ENCODE measurements around the gene WNT6.

Gene WNT6

DNA sequence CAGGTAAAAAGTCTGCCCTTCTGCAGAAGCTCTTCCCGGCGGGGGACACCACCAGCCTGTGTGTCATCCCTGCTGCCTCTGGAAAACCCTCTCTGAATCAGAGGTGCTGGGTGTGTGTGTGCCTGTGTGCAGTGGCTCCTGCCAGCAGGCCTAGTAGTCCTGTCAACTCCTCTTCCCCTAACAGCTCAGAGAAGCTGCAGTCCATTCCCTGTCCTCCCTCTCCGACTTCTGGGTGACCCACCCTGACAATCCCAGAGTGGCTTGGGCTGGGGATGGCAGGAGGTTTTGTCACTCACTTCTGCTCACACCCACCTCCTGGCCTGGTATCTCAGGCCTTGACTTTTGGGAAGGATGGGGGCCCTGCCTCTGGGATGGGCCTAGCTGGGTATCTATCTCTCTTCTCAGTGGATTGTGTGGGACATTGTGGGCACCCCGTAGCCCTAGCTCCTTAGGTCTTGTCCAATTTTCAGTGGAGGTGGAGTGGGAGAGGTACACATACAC lies 23.3 kb downstream of the WNT6 start:
- peaks cover 17% of the 10 kb centered on the region for H3K4me1 ChIP-seq (ENCODE audit: insufficient read depth, low read length)
- H3K9ac ChIP-seq (ENCODE audit: low read depth, low read length): no peak overlapping the region
- no peaks in the 10 kb centered on the region for H3K36me3 ChIP-seq (ENCODE audit: insufficient read depth, low read length)
- H3K9me3 ChIP-seq (ENCODE audit: control insufficient read depth, insufficient read depth, low read length): no peaks in the 10 kb centered on the region

GRCh38 chr2:218883491-218884490 lies 24.2 kb downstream of the WNT6 start:
- Histone ChIP-seq H3K9ac (ENCODE audit: low read depth, low read length) (peak overlapping the region; percentile 39; the same call in 1 of the 2 replicates), H3K4me1 (ENCODE audit: insufficient read depth, low read length) (peaks cover 9% of the 10 kb centered on the region; the same call in 1 of the 2 replicates), H3K36me3 (ENCODE audit: insufficient read depth, low read length) (no peaks in the 10 kb centered on the region), H3K9me3 (ENCODE audit: control insufficient read depth, insufficient read depth, low read length) (no peaks in the 10 kb centered on the region)

DNA sequence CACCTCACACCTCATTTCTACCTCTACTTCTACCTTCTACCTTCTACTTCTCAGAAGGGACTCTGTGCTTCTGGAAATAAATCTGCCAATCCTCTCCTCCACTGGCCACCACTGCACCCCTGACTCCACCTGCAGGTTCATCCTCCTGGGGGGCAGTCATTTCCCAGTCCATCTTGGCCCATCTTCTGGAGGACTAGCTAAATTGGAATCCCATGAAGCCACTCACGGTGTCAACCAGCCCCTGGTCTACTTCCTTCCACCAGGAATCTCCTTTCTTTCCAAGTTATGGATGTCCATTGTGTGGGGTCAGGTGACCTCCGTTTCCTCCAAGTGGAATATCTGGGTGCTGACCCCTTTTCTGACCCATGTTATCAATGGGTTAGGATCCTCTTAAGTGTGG lies 24.9 kb downstream of the WNT6 start:
- Histone ChIP-seq H3K4me1 (ENCODE audit: insufficient read depth, low read length) (peaks cover 4% of the 10 kb centered on the region; the same call in 1 of the 2 replicates), H3K9ac (ENCODE audit: low read depth, low read length) (no peak overlapping the region), H3K36me3 (ENCODE audit: insufficient read depth, low read length) (no peaks in the 10 kb centered on the region), H3K9me3 (ENCODE audit: control insufficient read depth, insufficient read depth, low read length) (no peaks in the 10 kb centered on the region)

DNA sequence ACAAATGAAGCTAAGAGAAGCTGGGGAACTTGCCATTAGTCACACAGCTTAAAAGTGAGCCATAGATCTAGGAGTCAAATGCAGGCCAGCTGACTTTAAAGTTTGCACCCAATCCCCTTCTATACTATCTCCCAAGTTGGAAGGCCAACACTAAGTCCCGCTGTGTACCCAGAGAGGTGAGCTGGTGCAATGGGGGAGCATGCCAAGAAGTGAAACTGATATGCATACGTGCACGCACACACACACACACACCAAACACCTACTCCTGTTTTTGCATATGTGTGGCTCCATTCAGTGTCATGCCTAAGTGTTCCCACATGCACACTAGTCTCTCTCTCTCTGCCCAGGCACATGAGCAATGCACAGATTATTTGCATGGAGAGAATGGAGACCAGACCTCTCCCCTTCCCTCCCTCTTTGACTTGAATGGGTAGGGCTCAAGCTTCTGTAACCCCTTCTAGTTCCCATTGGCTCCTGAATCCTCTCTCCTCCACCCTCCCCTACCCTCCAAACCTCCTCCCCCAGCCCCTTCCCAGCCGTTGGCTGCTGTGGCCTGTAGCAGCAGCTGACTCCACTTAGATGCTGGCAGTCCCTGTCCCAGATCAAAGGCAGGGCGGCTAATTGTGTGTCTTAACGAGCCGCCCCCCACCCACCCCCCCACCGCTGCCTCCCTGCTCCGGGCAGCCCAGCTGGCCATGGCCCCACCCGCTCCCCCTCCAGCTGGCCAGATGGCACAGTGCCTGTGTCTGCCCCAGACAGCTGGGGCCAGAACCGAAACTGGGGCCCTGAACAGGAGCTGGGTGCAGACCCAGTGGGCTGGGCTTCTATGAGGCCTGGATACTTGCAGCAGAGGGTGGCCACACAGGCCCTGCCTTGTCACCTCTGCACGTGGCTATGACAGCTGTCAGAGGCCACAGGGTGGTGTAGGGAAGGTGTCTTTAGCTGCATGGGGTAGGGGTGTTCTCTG lies 26.7 kb downstream of the WNT6 start:
- no peaks in the 10 kb centered on the region for H3K9me3 ChIP-seq (ENCODE audit: control insufficient read depth, insufficient read depth, low read length)
- no peaks in the 10 kb centered on the region for H3K4me1 ChIP-seq (ENCODE audit: insufficient read depth, low read length)
- H3K36me3 ChIP-seq (ENCODE audit: insufficient read depth, low read length): no peaks in the 10 kb centered on the region
- no peak overlapping the region for H3K9ac ChIP-seq (ENCODE audit: low read depth, low read length)

DNA sequence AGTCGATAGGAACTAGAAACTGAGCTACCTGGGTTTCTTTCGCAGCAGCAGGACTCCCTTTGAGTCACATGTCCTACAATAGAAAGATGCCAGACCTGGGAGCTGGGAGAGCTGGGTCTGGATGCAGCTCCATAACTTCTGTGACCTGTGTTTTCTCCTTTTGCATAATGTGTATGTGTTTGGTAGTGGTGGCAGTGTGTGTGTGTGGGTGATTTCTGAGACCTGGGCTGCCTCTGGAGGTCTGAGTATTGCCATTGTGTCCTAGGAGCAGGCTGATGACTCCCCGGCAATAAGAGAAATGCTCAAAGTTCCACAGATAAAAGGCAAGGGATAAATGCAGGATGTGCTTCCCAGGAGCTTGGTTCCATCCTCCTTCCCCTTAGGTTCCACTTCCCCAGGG lies 27.5 kb downstream of the WNT6 start:
- Histone ChIP-seq H3K4me1 (ENCODE audit: insufficient read depth, low read length) (no peaks in the 10 kb centered on the region), H3K9ac (ENCODE audit: low read depth, low read length) (no peak overlapping the region), H3K36me3 (ENCODE audit: insufficient read depth, low read length) (no peaks in the 10 kb centered on the region), H3K9me3 (ENCODE audit: control insufficient read depth, insufficient read depth, low read length) (no peaks in the 10 kb centered on the region)

DNA sequence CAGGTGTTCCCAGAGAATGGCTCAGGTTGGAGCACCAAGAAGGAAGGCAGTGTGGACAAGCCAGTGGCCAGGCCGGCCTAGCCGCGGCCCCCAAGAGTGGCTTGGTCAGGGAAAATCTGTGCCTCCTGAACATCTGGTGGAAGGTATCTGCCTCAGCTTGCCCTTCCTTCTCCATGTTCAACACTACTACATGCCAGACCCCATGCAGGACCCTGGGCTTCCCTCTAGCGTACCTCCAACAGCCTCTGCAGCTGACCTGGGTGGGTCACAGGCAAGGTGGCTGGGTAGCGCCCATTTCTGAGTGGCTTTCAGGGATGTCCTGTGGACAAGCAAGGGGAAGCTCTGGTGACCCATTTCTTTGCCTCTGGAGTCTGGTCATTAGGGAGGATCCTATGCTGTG lies 28.7 kb downstream of the WNT6 start:
- H3K36me3 ChIP-seq (ENCODE audit: insufficient read depth, low read length): no peaks in the 10 kb centered on the region
- H3K9me3 ChIP-seq (ENCODE audit: control insufficient read depth, insufficient read depth, low read length): no peaks in the 10 kb centered on the region
- H3K4me1 ChIP-seq (ENCODE audit: insufficient read depth, low read length): no peaks in the 10 kb centered on the region
- H3K9ac ChIP-seq (ENCODE audit: low read depth, low read length): no peak overlapping the region

- peaks cover 14% of the 10 kb centered on the region for H3K4me1 ChIP-seq (ENCODE audit: insufficient read depth, low read length)
- no peaks in the 10 kb centered on the region for H3K9me3 ChIP-seq (ENCODE audit: control insufficient read depth, insufficient read depth, low read length)
- no peak overlapping the region for H3K9ac ChIP-seq (ENCODE audit: low read depth, low read length)
- H3K36me3 ChIP-seq (ENCODE audit: insufficient read depth, low read length): no peaks in the 10 kb centered on the region
These were observed 30.3 kb downstream of the WNT6 start for GRCh38 chr2:218889937-218890336.

DNA sequence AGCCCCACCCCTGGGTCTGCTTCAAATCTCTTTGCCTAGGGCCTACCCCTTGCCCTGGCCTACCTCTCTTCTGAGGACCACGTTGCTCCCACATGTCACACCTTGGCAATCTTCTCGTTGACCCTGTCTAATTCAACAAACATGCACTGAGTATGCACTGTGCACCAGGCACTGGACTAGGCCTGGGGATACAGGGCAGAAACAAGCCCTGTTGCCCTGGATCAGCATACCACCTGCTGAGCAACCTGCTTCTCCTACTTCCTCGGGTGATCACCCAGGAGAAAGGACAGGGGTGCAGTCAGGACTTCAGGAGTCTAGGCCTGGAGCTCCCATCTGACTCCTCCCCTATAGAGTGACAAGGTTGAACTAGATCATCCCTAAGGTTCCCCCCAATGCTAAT lies 30.8 kb downstream of the WNT6 start:
- no peak overlapping the region for H3K9ac ChIP-seq (ENCODE audit: low read depth, low read length)
- peaks cover 18% of the 10 kb centered on the region for H3K4me1 ChIP-seq (ENCODE audit: insufficient read depth, low read length)
- no peaks in the 10 kb centered on the region for H3K36me3 ChIP-seq (ENCODE audit: insufficient read depth, low read length)
- H3K9me3 ChIP-seq (ENCODE audit: control insufficient read depth, insufficient read depth, low read length): no peaks in the 10 kb centered on the region

DNA sequence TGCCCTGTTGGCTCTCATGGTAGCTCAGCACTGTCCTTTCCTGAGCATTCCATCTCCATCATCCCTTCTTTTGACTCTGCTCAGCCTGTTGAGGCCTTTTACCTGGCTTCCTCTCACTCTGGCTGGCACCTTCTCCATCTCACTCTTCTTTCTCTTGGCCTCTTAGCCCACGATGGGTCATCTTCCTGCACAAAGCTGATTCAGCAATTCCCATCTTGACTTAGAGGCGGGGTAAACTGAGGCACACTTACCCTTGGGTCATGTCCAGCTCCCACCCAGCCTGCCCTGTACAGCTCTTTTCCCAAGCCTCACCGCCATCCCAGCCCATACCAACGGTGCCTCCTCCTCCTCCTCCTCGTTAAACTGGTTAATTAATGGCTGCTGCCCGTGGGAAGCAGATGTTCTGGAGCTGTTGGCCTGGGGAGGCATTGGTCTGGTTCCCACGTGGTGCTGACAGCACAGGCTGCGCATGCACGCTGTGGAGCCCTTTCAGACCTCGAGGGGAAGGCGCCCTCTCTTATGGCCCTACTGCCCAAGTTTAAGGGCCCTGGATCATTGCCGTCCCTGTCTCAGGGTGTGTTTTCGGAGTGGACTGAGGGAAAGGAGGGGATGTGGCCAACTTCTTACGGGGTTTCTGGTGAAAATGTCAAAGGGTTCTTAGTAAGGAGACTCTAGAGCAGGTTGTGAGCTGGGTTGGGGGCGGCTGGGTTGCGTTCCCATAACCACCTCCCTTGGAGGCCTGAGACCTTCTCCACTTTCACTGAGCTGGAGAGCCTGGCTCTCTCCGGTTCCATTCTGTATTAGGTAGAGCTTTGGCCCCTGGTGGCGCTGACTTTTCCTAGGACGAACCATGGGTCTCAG lies 31.9 kb downstream of the WNT6 start:
- H3K9ac ChIP-seq (ENCODE audit: low read depth, low read length): no peak overlapping the region
- H3K9me3 ChIP-seq (ENCODE audit: control insufficient read depth, insufficient read depth, low read length): no peaks in the 10 kb centered on the region
- no peaks in the 10 kb centered on the region for H3K36me3 ChIP-seq (ENCODE audit: insufficient read depth, low read length)
- peaks cover 26% of the 10 kb centered on the region for H3K4me1 ChIP-seq (ENCODE audit: insufficient read depth, low read length)

- Histone ChIP-seq H3K9me3 (ENCODE audit: control insufficient read depth, insufficient read depth, low read length) (no peaks in the 10 kb centered on the region), H3K36me3 (ENCODE audit: insufficient read depth, low read length) (no peaks in the 10 kb centered on the region), H3K4me1 (ENCODE audit: insufficient read depth, low read length) (peaks cover 26% of the 10 kb centered on the region), H3K9ac (ENCODE audit: low read depth, low read length) (peak overlapping the region; percentile 34)
These were observed 33.2 kb downstream of the WNT6 start for GRCh38 chr2:218892693-218893348.

DNA sequence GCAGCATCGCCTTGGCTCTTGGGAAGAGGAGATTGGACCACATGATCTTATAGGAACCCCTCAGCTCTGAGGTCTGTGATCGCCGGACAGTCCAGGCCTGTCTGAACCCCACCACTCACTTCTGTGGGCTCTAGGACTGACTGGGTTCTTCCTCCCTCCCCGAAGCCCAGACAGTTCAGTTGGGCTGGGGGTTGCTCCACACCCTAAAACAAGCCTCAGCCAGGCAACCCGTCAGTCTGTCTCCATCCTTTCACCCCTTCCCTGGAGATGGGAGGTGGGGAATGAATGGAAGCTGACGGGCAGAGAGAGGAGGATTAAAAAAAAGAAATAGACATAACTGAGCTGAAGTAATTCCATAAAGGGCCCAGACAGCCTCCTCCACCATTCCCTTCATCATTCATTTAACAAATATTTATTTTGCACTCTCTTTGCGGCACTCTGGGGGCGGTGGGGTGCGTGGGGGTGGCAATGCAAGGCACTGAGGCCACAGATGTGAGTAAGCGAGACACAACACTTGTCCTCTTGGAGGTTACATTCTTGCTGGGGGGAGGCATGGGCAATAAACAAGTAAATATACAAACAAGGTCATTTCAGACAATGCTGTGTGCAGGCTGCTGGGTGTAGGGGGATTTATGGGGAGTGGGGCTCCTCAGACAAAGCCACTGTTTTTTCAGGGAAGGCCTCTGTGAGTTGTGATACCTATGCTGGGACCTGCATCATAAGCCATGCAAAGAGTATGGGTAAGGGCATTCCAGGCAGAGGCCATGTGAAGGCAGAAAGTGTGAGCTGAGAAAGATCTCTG lies 33.9 kb downstream of the WNT6 start:
- Histone ChIP-seq H3K4me1 (ENCODE audit: insufficient read depth, low read length) (peaks cover 26% of the 10 kb centered on the region), H3K9ac (ENCODE audit: low read depth, low read length) (peak overlapping the region; percentile 34; the same call in 1 of the 2 replicates)

GRCh38 chr2:218894151-218894879 lies 34.7 kb downstream of the WNT6 start:
- Histone ChIP-seq H3K4me1 (ENCODE audit: insufficient read depth, low read length) (peaks cover 26% of the 10 kb centered on the region), H3K9ac (ENCODE audit: low read depth, low read length) (no peak overlapping the region; the same call in 1 of the 2 replicates)

More for the DNA sequence above, 33.9 kb downstream of the WNT6 start:
- Histone ChIP-seq H3K9me3 (ENCODE audit: control insufficient read depth, insufficient read depth, low read length) (no peaks in the 10 kb centered on the region), H3K36me3 (ENCODE audit: insufficient read depth, low read length) (no peaks in the 10 kb centered on the region)

More at GRCh38 chr2:218894151-218894879, 34.7 kb downstream of the WNT6 start:
- Histone ChIP-seq H3K9me3 (ENCODE audit: control insufficient read depth, insufficient read depth, low read length) (no peaks in the 10 kb centered on the region), H3K36me3 (ENCODE audit: insufficient read depth, low read length) (no peaks in the 10 kb centered on the region)

All from ES-I3 (cell line).